ENCODE results near the gene TCF7L1.

TCF7L1 gene

DNA sequence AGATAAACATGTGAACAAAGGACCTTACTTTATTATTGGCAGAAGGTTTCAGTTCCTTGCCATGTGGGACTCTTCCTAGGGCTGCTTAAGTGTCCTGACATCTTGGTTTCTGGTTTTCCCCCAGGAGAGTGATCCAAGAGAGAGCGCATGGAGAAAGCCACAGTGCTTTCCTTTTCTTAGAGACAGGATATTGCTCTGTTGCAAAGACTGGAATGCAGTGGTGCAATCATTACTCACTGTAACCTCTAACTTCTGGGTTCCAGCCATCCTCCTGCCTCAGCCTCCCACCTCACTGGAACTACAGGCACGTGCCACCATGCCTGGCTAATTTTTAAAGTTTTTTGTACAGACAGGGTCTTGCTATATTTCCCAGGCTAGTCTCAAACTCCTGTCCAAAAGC lies 38.1 kb upstream of the TCF7L1 start:
- Histone ChIP-seq H3K9me3 (ENCODE audit: control insufficient read depth, insufficient read depth, low read length) (no peaks in the 10 kb centered on the region), H3K27ac (ENCODE audit: low read depth, low read length) (no peak overlapping the region), H3K79me2 (ENCODE audit: control insufficient read depth, low read length) (no peaks in the 10 kb centered on the region), H3K4me1 (ENCODE audit: control insufficient read depth, low read length) (no peaks in the 10 kb centered on the region), H3K4me2 (ENCODE audit: low read length) (no peak overlapping the region), H3K9me2 (replicated peaks; ENCODE audit: control insufficient read depth, low read length) (no peaks in the 10 kb centered on the region), H3K27me3 (ENCODE audit: control insufficient read depth, low read length) (0 out of 2 replicates have a peak, but pooled peaks cover 3% of the 10 kb centered on the region), H3F3A (ENCODE audit: control insufficient read depth, insufficient read depth) (no peaks in the 10 kb centered on the region), H3K36me3 (ENCODE audit: control insufficient read depth, low read length) (no peaks in the 10 kb centered on the region), H4K20me1 (ENCODE audit: control insufficient read depth, insufficient read depth, low read depth, low read length) (no peaks in the 10 kb centered on the region), H3K4me3 (ENCODE audit: low read length) (no peak overlapping the region)
- no peak for TF ChIP-seq EZH2phosphoT487 (IDR thresholded peaks at IDR 0.05; ENCODE audit: borderline replicate concordance, low read length)
- TF ChIP-seq, protein P1, sequence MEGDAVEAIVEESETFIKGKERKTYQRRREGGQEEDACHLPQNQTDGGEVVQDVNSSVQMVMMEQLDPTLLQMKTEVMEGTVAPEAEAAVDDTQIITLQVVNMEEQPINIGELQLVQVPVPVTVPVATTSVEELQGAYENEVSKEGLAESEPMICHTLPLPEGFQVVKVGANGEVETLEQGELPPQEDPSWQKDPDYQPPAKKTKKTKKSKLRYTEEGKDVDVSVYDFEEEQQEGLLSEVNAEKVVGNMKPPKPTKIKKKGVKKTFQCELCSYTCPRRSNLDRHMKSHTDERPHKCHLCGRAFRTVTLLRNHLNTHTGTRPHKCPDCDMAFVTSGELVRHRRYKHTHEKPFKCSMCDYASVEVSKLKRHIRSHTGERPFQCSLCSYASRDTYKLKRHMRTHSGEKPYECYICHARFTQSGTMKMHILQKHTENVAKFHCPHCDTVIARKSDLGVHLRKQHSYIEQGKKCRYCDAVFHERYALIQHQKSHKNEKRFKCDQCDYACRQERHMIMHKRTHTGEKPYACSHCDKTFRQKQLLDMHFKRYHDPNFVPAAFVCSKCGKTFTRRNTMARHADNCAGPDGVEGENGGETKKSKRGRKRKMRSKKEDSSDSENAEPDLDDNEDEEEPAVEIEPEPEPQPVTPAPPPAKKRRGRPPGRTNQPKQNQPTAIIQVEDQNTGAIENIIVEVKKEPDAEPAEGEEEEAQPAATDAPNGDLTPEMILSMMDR (IDR thresholded peaks at IDR 0.05; ENCODE audit: low read depth, low read length, poor library complexity, severe bottlenecking) = no peak

DNA sequence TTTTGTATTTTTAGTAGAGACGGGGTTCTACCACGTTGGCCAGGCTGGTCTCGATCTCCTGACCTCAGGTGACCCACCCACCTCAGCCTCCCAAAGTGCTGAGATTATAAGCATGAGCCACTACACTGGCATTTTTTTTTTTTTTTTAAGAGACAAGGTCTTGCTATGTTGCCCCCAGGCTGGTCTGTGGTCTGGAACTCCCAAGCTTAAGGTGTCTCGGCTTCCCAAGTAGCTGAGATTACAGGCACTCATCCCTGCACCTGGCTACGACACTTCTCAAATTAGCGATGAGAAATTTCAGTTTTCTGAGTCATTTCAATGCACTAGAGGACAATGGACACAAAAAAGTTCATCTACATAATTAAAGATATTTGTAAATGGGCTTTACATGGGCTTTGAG lies 36.6 kb upstream of the TCF7L1 start:
- Histone ChIP-seq H3K4me2 (ENCODE audit: low read length) (no peak overlapping the region), H3K4me3 (ENCODE audit: low read length) (no peak overlapping the region), H4K20me1 (ENCODE audit: control insufficient read depth, insufficient read depth, low read depth, low read length) (no peaks in the 10 kb centered on the region), H3F3A (ENCODE audit: control insufficient read depth, insufficient read depth) (no peaks in the 10 kb centered on the region), H3K9me2 (replicated peaks; ENCODE audit: control insufficient read depth, low read length) (no peaks in the 10 kb centered on the region), H3K36me3 (ENCODE audit: control insufficient read depth, low read length) (no peaks in the 10 kb centered on the region), H3K9me3 (ENCODE audit: control insufficient read depth, insufficient read depth, low read length) (no peaks in the 10 kb centered on the region), H3K27me3 (ENCODE audit: control insufficient read depth, low read length) (no peaks in the 10 kb centered on the region), H3K27ac (ENCODE audit: low read depth, low read length) (no peak overlapping the region), H3K4me1 (ENCODE audit: control insufficient read depth, low read length) (no peaks in the 10 kb centered on the region), H3K79me2 (ENCODE audit: control insufficient read depth, low read length) (no peaks in the 10 kb centered on the region)
- TF ChIP-seq EZH2phosphoT487 (IDR thresholded peaks at IDR 0.05; ENCODE audit: borderline replicate concordance, low read length) = no peak
- TF ChIP-seq, protein P1 (IDR thresholded peaks at IDR 0.05; ENCODE audit: low read depth, low read length, poor library complexity, severe bottlenecking) = no peak

DNA sequence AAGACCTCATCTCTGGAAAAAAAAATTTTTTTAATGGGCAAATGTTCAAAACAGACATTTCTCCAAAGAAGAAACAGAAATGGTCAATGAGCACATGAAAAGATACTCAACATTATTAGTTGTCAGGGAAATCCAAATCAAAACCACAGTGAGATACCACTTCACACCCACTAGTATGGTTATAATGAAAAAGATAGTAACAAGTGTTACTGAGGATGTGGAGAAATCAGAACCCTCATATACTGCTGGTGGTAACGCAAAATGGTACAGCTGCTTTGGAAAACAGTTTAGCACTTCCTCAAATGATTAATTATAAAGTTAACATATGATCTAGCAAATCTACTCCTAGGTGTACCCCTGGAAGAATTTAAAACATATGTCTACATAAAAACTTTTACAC lies 29.0 kb upstream of the TCF7L1 start:
- no peaks in the 10 kb centered on the region for H3F3A ChIP-seq (ENCODE audit: control insufficient read depth, insufficient read depth)
- no peak overlapping the region for H3K27ac ChIP-seq (ENCODE audit: low read depth, low read length)
- H3K9me2 ChIP-seq (replicated peaks; ENCODE audit: control insufficient read depth, low read length) = no peaks in the 10 kb centered on the region
- no peaks in the 10 kb centered on the region for H3K4me1 ChIP-seq (ENCODE audit: control insufficient read depth, low read length)
- no peak overlapping the region for H3K4me3 ChIP-seq (ENCODE audit: low read length)
- TF ChIP-seq EZH2phosphoT487 (IDR thresholded peaks at IDR 0.05; ENCODE audit: borderline replicate concordance, low read length) = no peak
- TF ChIP-seq, protein P1 (IDR thresholded peaks at IDR 0.05; ENCODE audit: low read depth, low read length, poor library complexity, severe bottlenecking) = no peak
- no peaks in the 10 kb centered on the region for H4K20me1 ChIP-seq (ENCODE audit: control insufficient read depth, insufficient read depth, low read depth, low read length)
- H3K9me3 ChIP-seq (ENCODE audit: control insufficient read depth, insufficient read depth, low read length) = no peaks in the 10 kb centered on the region
- H3K27me3 ChIP-seq (ENCODE audit: control insufficient read depth, low read length) = no peaks in the 10 kb centered on the region
- H3K79me2 ChIP-seq (ENCODE audit: control insufficient read depth, low read length) = no peaks in the 10 kb centered on the region
- no peak overlapping the region for H3K4me2 ChIP-seq (ENCODE audit: low read length)
- H3K36me3 ChIP-seq (ENCODE audit: control insufficient read depth, low read length) = no peaks in the 10 kb centered on the region
